GM12891 (cell line): Measurements from ENCODE around the gene AGTPBP1.

Experiments
- PAX5 ChIP-seq: IDR thresholded peaks from 2 replicates; pipeline ENCODE4 v1.6.1; 2011; ENCODE audit warnings: low read length, moderate library complexity, mild to moderate bottlenecking; ENCODE audit not compliant: insufficient read depth, severe bottlenecking
- POLR2A ChIP-seq: IDR thresholded peaks from 2 replicates; pipeline ENCODE4 v1.6.1; 2011; ENCODE audit warnings: low read depth, low read length, control low read depth
- POLR2AphosphoS5 ChIP-seq: IDR thresholded peaks from 2 replicates; pipeline ENCODE4 v1.6.1; 2011; ENCODE audit warnings: low read depth, low read length, control low read depth
- POU2F2 ChIP-seq: IDR thresholded peaks from 2 replicates; pipeline ENCODE4 v1.6.1; 2011; ENCODE audit warnings: low read depth, mild to moderate bottlenecking, control low read depth, low read length, moderate library complexity
- SPI1 ChIP-seq: IDR thresholded peaks from 2 replicates; pipeline ENCODE4 v1.6.1; 2011; ENCODE audit warnings: low read depth, low read length, control low read depth
- TAF1 ChIP-seq: IDR thresholded peaks from 2 replicates; pipeline ENCODE4 v1.6.1; 2011; ENCODE audit warnings: low read depth, low read length, control low read depth

DNA sequence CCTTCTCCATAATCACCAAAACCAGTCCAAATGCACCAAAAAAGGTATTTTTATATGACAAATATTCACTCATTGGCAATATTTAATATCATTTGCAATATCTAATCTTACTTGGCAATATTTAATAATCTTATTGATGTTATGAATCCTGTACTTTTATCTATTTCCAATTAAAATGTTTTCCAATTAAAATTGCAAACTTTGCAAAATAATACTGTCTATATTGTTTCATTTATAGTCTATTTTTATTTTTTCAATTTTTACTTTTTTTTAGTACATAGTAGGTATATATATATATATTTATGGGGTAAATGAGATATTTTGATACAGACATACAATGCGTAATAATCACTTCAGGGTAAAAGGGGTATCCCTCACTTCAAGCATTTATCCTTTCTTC lies 109.9 kb downstream of the AGTPBP1 start:
- TF ChIP-seq POLR2A (no peak), SPI1 (no peak), POLR2AphosphoS5 (no peak), TAF1 (no peak), POU2F2 (no peak), PAX5 (no peak)
